Germinal center (tissue), 1 donor: Measurements from ENCODE around the gene NSMCE1.

Experiments
- DNase-seq: peaks from one replicate; pipeline ENCODE4 v3.0.0; 2012; ENCODE audit warnings: mixed read lengths, low spot score

NSMCE1 gene

GRCh38 chr16:27230562-27231001 lies 38.0 kb downstream of the NSMCE1 start:
- peak; percentile 31 for DNase-seq

- DNase-seq = no peak
These were observed 38.6 kb downstream of the NSMCE1 start for GRCh38 chr16:27229891-27230470.

DNA sequence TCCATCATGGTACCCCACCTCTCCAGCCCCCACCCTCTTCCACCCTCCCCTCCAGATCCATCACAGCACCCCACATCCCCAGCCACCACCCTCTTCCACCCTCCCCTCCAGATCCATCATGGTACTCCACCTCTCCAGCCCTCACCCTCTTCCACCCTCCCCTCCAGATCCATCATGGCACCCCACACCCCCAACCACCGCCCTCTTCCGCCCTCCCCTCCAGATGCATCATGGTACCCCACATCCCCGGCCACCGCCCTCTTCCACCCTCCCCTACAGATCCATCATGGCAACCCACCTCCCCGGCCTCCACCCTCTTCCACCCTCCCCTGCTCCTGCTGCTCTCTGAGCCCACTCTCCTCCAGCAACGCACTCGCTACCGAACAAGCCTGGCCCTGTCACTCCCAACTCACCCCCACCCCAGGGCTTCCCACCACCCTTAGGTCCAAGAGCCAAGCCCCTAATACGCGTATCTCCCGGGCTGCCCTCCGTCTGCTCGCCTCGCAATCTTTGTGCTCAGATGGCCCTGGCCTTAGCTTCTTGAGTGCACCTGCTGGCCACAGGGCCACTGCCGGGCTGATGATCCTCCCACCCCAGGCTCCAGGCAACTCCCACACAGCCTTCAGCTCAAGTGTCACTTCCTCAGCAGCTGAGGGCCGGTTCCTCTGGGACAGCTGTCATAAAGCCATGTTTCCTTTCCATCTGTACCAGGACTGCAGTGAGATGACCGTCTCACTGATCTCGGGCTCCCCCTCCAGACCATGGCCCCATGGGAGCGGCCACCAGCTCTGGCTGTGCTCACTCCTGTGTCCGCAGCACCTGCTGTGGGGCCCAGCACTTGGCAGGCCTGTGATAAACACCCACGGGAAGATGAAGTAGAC lies 39.7 kb downstream of the NSMCE1 start:
- DNase-seq = no peak

DNA sequence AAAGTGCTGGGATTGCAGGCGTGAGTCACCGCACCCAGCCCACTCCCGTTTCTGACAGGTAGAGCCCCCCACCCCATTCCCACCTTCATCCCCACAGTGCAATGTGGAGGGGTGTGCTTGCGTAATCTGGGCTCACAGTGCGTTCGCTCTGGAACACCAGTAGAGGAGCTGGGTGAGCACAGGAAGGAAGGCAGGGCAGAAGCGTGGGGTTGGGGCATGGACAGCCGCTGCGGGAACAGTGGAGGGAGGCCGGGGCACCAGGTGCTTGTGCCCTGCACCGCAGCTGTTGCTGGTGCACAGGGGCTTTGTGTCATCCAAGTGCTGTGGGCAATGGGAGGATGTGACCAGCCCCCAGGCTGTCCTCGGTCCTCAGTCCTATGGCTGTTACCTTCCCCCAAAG lies 40.5 kb downstream of the NSMCE1 start:
- no peak for DNase-seq

GRCh38 chr16:27226976-27227705 lies 41.4 kb downstream of the NSMCE1 start:
- DNase-seq = no peak

- no peak for DNase-seq
These were observed 42.1 kb downstream of the NSMCE1 start for GRCh38 chr16:27226476-27226875.

DNA sequence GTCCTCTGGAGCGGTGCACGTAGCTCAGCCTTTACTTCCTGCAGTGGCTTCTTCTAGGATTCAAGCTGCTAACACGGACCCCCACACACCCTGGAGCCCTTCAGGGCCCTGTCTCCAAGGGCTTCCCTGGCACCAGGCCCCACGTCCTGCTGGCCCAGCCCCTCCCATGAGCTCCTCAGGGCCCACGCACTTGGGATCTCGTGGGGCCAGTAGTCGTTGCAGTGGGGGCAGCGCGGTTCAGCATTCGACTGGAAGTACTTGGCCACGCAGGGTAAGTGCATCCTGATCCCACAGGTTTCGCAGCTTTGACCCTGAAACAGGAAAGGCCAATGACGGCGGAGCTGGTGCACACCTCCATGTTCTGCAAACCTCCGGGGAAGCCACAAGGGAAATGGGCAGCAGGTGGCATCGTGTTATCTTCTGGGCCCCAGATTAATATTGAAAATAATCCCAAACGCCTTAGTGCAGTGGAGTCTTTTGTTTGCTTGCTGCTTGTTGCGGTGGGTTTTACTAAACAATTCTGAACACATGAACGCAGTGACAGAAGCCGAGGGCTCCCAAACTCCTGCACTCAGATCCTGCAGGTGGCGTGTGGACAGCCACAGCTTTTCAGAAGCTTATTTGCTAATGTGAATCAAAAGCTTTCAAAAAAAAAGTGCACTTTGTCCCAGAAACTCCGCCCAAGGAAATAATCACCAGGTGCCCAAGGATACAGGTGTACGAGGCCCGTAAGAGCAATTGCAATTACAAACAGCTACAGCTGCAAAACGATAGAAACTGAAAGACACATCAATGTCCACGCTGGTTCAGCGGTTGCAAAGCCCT lies 42.8 kb downstream of the NSMCE1 start:
- no peak for DNase-seq

- DNase-seq = no peak
These were observed 43.8 kb downstream of the NSMCE1 start for GRCh38 chr16:27224741-27225300.

- no peak for DNase-seq
These were observed 44.3 kb downstream of the NSMCE1 start for GRCh38 chr16:27224271-27224737.

- DNase-seq = no peak
These were observed 44.9 kb downstream of the NSMCE1 start for GRCh38 chr16:27223701-27224100.

GRCh38 chr16:27223226-27223610 lies 45.4 kb downstream of the NSMCE1 start:
- no peak for DNase-seq

- no peak for DNase-seq
These were observed 46.0 kb downstream of the NSMCE1 start for GRCh38 chr16:27222249-27223225.

- DNase-seq = no peak
These were observed 46.9 kb downstream of the NSMCE1 start for GRCh38 chr16:27221576-27222248.

- DNase-seq = no peak
These were observed 47.6 kb downstream of the NSMCE1 start for GRCh38 chr16:27220991-27221390.

GRCh38 chr16:27220527-27220926 lies 48.0 kb downstream of the NSMCE1 start:
- DNase-seq = no peak

GRCh38 chr16:27220120-27220519 lies 48.5 kb downstream of the NSMCE1 start:
- DNase-seq = no peak

GRCh38 chr16:27219161-27219560 lies 49.4 kb downstream of the NSMCE1 start:
- DNase-seq = no peak

- no peak for DNase-seq
These were observed 49.8 kb downstream of the NSMCE1 start for GRCh38 chr16:27218756-27219155.

GRCh38 chr16:27217256-27217655 lies 51.3 kb downstream of the NSMCE1 start:
- no peak for DNase-seq
